ENCODE measurements around the gene CLDN20. TPM values are rescaled to one million over a fixed set of nuclear protein-coding genes. Genes with fewer than 3 reads are reported as not detected.

The CLDN20 gene
- total and polyA plus RNA-seq, 2 donors, result not detected

- H3K27ac ChIP-seq (ENCODE audit: low read depth in 1 of 2, low read length in 1 of 2), result no peak overlapping the region
- no peak for DNase-seq (ENCODE audit: low read depth in 6 of 9, low spot score in 9 of 9)
- H3K9me3 ChIP-seq (ENCODE audit: control insufficient read depth in 2 of 2, insufficient read depth in 1 of 2, low read length in 1 of 2), result no peaks in the 10 kb centered on the region
- no peak overlapping the region for H3K4me3 ChIP-seq (ENCODE audit: low read length in 2 of 2)
- no peaks in the 10 kb centered on the region for H3K4me1 ChIP-seq (ENCODE audit: control insufficient read depth in 2 of 2, insufficient read depth in 2 of 2, low read length in 2 of 2)
- peaks cover 0 to 10% of the 10 kb centered on the region in 2 donors for H3K36me3 ChIP-seq (ENCODE audit: control insufficient read depth in 2 of 2, insufficient read depth in 2 of 2, low read length in 1 of 2)
- H3K27me3 ChIP-seq (ENCODE audit: control insufficient read depth in 2 of 2, insufficient read depth in 1 of 2, low read length in 1 of 2), result no peaks in the 10 kb centered on the region
Measured at GRCh38 chr6:155271145-155271544, 7.3 kb downstream of the CLDN20 start.

- no peaks in the 10 kb centered on the region for H3K9me3 ChIP-seq (ENCODE audit: control insufficient read depth in 2 of 2, insufficient read depth in 1 of 2, low read length in 1 of 2)
- no peaks in the 10 kb centered on the region for H3K27me3 ChIP-seq (ENCODE audit: control insufficient read depth in 2 of 2, insufficient read depth in 1 of 2, low read length in 1 of 2)
- no peak overlapping the region for H3K4me3 ChIP-seq (ENCODE audit: low read length in 2 of 2)
- no peak overlapping the region for H3K27ac ChIP-seq (ENCODE audit: low read depth in 1 of 2, low read length in 1 of 2)
- no peaks in the 10 kb centered on the region for H3K4me1 ChIP-seq (ENCODE audit: control insufficient read depth in 2 of 2, insufficient read depth in 2 of 2, low read length in 2 of 2)
- 95% methylated on average over 8 of the region's 8 CpGs for WGBS
- DNase-seq (ENCODE audit: low read depth in 6 of 9, low spot score in 9 of 9), result no peak
- H3K36me3 ChIP-seq (ENCODE audit: control insufficient read depth in 2 of 2, insufficient read depth in 2 of 2, low read length in 1 of 2), result peaks cover 0 to 10% of the 10 kb centered on the region in 2 donors
Measured at GRCh38 chr6:155272353-155273232, 8.8 kb downstream of the CLDN20 start.

GRCh38 chr6:155273431-155273830, 9.6 kb downstream of the CLDN20 start:
- no peak overlapping the region for H3K4me3 ChIP-seq (ENCODE audit: low read length in 2 of 2)
- H3K27me3 ChIP-seq (ENCODE audit: control insufficient read depth in 2 of 2, insufficient read depth in 1 of 2, low read length in 1 of 2), result no peaks in the 10 kb centered on the region
- no peak for DNase-seq (ENCODE audit: low read depth in 6 of 9, low spot score in 9 of 9)
- H3K9me3 ChIP-seq (ENCODE audit: control insufficient read depth in 2 of 2, insufficient read depth in 1 of 2, low read length in 1 of 2), result no peaks in the 10 kb centered on the region
- 80% methylated on average over 3 of the region's 3 CpGs for WGBS
- no peaks in the 10 kb centered on the region for H3K4me1 ChIP-seq (ENCODE audit: control insufficient read depth in 2 of 2, insufficient read depth in 2 of 2, low read length in 2 of 2)
- peaks cover 0 to 10% of the 10 kb centered on the region in 2 donors for H3K36me3 ChIP-seq (ENCODE audit: control insufficient read depth in 2 of 2, insufficient read depth in 2 of 2, low read length in 1 of 2)
- H3K27ac ChIP-seq (ENCODE audit: low read depth in 1 of 2, low read length in 1 of 2), result no peak overlapping the region

- peaks cover 0 to 10% of the 10 kb centered on the region in 2 donors for H3K36me3 ChIP-seq (ENCODE audit: control insufficient read depth in 2 of 2, insufficient read depth in 2 of 2, low read length in 1 of 2)
- 71% methylated on average over 2 of the region's 2 CpGs for WGBS
- DNase-seq (ENCODE audit: low read depth in 6 of 9, low spot score in 9 of 9), result no peak
- H3K4me3 ChIP-seq (ENCODE audit: low read length in 2 of 2), result no peak overlapping the region
- no peaks in the 10 kb centered on the region for H3K9me3 ChIP-seq (ENCODE audit: control insufficient read depth in 2 of 2, insufficient read depth in 1 of 2, low read length in 1 of 2)
- H3K4me1 ChIP-seq (ENCODE audit: control insufficient read depth in 2 of 2, insufficient read depth in 2 of 2, low read length in 2 of 2), result no peaks in the 10 kb centered on the region
- H3K27ac ChIP-seq (ENCODE audit: low read depth in 1 of 2, low read length in 1 of 2), result no peak overlapping the region
- H3K27me3 ChIP-seq (ENCODE audit: control insufficient read depth in 2 of 2, insufficient read depth in 1 of 2, low read length in 1 of 2), result no peaks in the 10 kb centered on the region
Measured at GRCh38 chr6:155274106-155274505, 10.3 kb downstream of the CLDN20 start.

GRCh38 chr6:155274533-155274932, 10.7 kb downstream of the CLDN20 start:
- Histone ChIP-seq H3K36me3 (ENCODE audit: control insufficient read depth in 2 of 2, insufficient read depth in 2 of 2, low read length in 1 of 2) (peaks cover 0 to 12% of the 10 kb centered on the region in 2 donors), H3K4me3 (ENCODE audit: low read length in 2 of 2) (no peak overlapping the region), H3K9me3 (ENCODE audit: control insufficient read depth in 2 of 2, insufficient read depth in 1 of 2, low read length in 1 of 2) (no peaks in the 10 kb centered on the region), H3K27me3 (ENCODE audit: control insufficient read depth in 2 of 2, insufficient read depth in 1 of 2, low read length in 1 of 2) (no peaks in the 10 kb centered on the region), H3K27ac (ENCODE audit: low read depth in 1 of 2, low read length in 1 of 2) (no peak overlapping the region), H3K4me1 (ENCODE audit: control insufficient read depth in 2 of 2, insufficient read depth in 2 of 2, low read length in 2 of 2) (no peaks in the 10 kb centered on the region)
- 96% methylated on average over 1 of the region's 1 CpG for WGBS
- DNase-seq (ENCODE audit: low read depth in 6 of 9, low spot score in 9 of 9), result no peak

GRCh38 chr6:155275808-155276480, 12.1 kb downstream of the CLDN20 start:
- Histone ChIP-seq H3K4me3 (ENCODE audit: low read length in 2 of 2) (no peak overlapping the region), H3K27me3 (ENCODE audit: control insufficient read depth in 2 of 2, insufficient read depth in 1 of 2, low read length in 1 of 2) (no peaks in the 10 kb centered on the region), H3K27ac (ENCODE audit: low read depth in 1 of 2, low read length in 1 of 2) (no peak overlapping the region), H3K4me1 (ENCODE audit: control insufficient read depth in 2 of 2, insufficient read depth in 2 of 2, low read length in 2 of 2) (no peaks in the 10 kb centered on the region), H3K9me3 (ENCODE audit: control insufficient read depth in 2 of 2, insufficient read depth in 1 of 2, low read length in 1 of 2) (no peaks in the 10 kb centered on the region), H3K36me3 (ENCODE audit: control insufficient read depth in 2 of 2, insufficient read depth in 2 of 2, low read length in 1 of 2) (peaks cover 4 to 18% of the 10 kb centered on the region in 2 donors)
- no peak for DNase-seq (ENCODE audit: low read depth in 6 of 9, low spot score in 9 of 9)
- WGBS, result 98% methylated on average over 10 of the region's 10 CpGs

GRCh38 chr6:155276638-155277037, 12.8 kb downstream of the CLDN20 start:
- no peak overlapping the region for H3K4me3 ChIP-seq (ENCODE audit: low read length in 2 of 2)
- peaks cover 4 to 18% of the 10 kb centered on the region in 2 donors for H3K36me3 ChIP-seq (ENCODE audit: control insufficient read depth in 2 of 2, insufficient read depth in 2 of 2, low read length in 1 of 2)
- no peaks in the 10 kb centered on the region for H3K27me3 ChIP-seq (ENCODE audit: control insufficient read depth in 2 of 2, insufficient read depth in 1 of 2, low read length in 1 of 2)
- no peaks in the 10 kb centered on the region for H3K4me1 ChIP-seq (ENCODE audit: control insufficient read depth in 2 of 2, insufficient read depth in 2 of 2, low read length in 2 of 2)
- no peaks in the 10 kb centered on the region for H3K9me3 ChIP-seq (ENCODE audit: control insufficient read depth in 2 of 2, insufficient read depth in 1 of 2, low read length in 1 of 2)
- H3K27ac ChIP-seq (ENCODE audit: low read depth in 1 of 2, low read length in 1 of 2), result no peak overlapping the region
- no peak for DNase-seq (ENCODE audit: low read depth in 6 of 9, low spot score in 9 of 9)

GRCh38 chr6:155278319-155279049, 14.7 kb downstream of the CLDN20 start:
- Histone ChIP-seq H3K9me3 (ENCODE audit: control insufficient read depth in 2 of 2, insufficient read depth in 1 of 2, low read length in 1 of 2) (no peaks in the 10 kb centered on the region), H3K27ac (ENCODE audit: low read depth in 1 of 2, low read length in 1 of 2) (no peak overlapping the region), H3K4me3 (ENCODE audit: low read length in 2 of 2) (no peak overlapping the region), H3K27me3 (ENCODE audit: control insufficient read depth in 2 of 2, insufficient read depth in 1 of 2, low read length in 1 of 2) (no peaks in the 10 kb centered on the region), H3K4me1 (ENCODE audit: control insufficient read depth in 2 of 2, insufficient read depth in 2 of 2, low read length in 2 of 2) (no peaks in the 10 kb centered on the region), H3K36me3 (ENCODE audit: control insufficient read depth in 2 of 2, insufficient read depth in 2 of 2, low read length in 1 of 2) (peaks cover 4 to 22% of the 10 kb centered on the region in 2 donors)
- WGBS, result 97% methylated on average over 5 of the region's 5 CpGs
- DNase-seq (ENCODE audit: low read depth in 6 of 9, low spot score in 9 of 9), result no peak

GRCh38 chr6:155284775-155285174, 21.0 kb downstream of the CLDN20 start:
- Histone ChIP-seq H3K9me3 (ENCODE audit: control insufficient read depth in 2 of 2, insufficient read depth in 1 of 2, low read length in 1 of 2) (no peaks in the 10 kb centered on the region), H3K27me3 (ENCODE audit: control insufficient read depth in 2 of 2, insufficient read depth in 1 of 2, low read length in 1 of 2) (no peaks in the 10 kb centered on the region), H3K36me3 (ENCODE audit: control insufficient read depth in 2 of 2, insufficient read depth in 2 of 2, low read length in 1 of 2) (peaks cover 9 to 23% of the 10 kb centered on the region in 2 donors), H3K4me3 (ENCODE audit: low read length in 2 of 2) (no peak overlapping the region), H3K27ac (ENCODE audit: low read depth in 1 of 2, low read length in 1 of 2) (no peak overlapping the region), H3K4me1 (ENCODE audit: control insufficient read depth in 2 of 2, insufficient read depth in 2 of 2, low read length in 2 of 2) (no peaks in the 10 kb centered on the region)
- 98% methylated on average over 4 of the region's 4 CpGs for WGBS
- DNase-seq (ENCODE audit: low read depth in 6 of 9, low spot score in 9 of 9), result no peak

Data from thymus (tissue), 11 donors.